Measurements from ENCODE around the gene MED8.

DNA sequence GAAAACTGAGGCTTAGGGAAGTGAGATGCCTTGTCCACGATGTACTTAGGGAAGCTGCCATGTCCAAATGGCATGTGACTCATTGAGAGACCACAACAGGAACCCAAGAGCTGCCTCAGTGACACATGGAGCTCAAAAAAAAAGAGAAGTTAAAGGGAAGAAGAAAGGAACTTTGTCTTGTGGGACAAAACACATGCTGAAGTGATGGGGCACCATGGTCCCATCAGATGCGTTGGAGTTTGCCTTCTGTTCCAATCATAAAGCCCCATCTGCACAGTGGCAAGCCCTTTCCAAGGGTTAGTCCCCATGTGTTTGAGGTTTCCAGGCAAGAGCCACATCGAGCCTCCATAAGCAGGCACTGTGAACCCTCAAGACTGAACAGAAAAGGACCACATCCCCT lies 8.0 kb downstream of the MED8 start:
- no peak for TF ChIP-seq POLR2A (IDR thresholded peaks at IDR 0.05; ENCODE audit: low read depth, low read length)
- TF ChIP-seq MAZ (IDR thresholded peaks at IDR 0.05; ENCODE audit: borderline replicate concordance, low read depth, low read length): no peak
- no peak for TF ChIP-seq RFX5 (IDR thresholded peaks at IDR 0.05; ENCODE audit: low read depth, low read length)
- no peak for TF ChIP-seq CTCF (conservative IDR thresholded peaks at IDR 0.05; ENCODE audit: low read depth, low read length)
- no peak for TF ChIP-seq RAD21 (IDR thresholded peaks at IDR 0.05; ENCODE audit: low read length)
- no peak for TF ChIP-seq MXI1 (IDR thresholded peaks at IDR 0.05; ENCODE audit: borderline replicate concordance, low read depth, low read length)
- no peak for TF ChIP-seq CEBPB (IDR thresholded peaks at IDR 0.05; ENCODE audit: low read depth, low read length)
- no peak for TF ChIP-seq BHLHE40 (IDR thresholded peaks at IDR 0.05; ENCODE audit: low read depth, low read length)
- TF ChIP-seq USF2 (IDR thresholded peaks at IDR 0.05; ENCODE audit: low read depth, low read length): no peak
- no peak for TF ChIP-seq CHD1 (IDR thresholded peaks at IDR 0.05; ENCODE audit: low read depth, low read length)
- no peak for TF ChIP-seq RCOR1 (IDR thresholded peaks at IDR 0.05; ENCODE audit: insufficient replicate concordance, low read length)
- TF ChIP-seq SMC3 (IDR thresholded peaks at IDR 0.05; ENCODE audit: low read depth, low read length): no peak
- TF ChIP-seq MAFK (IDR thresholded peaks at IDR 0.05; ENCODE audit: low read depth, low read length): no peak

All from IMR-90 (cell line).